ENCODE results near the gene CUL2. TPM values are rescaled to one million over a fixed set of nuclear protein-coding genes. Genes with fewer than 3 reads are reported as not detected.
"Not testable (repeated sequence)": the region's sequence is repeated elsewhere in the genome, so short reads cannot be mapped to it uniquely, and the experiment has no call there.

Gene CUL2
- total RNA-seq, 4 donors from 2014 or later, result 15.0 to 18.7 (median 17.5) TPM

DNA sequence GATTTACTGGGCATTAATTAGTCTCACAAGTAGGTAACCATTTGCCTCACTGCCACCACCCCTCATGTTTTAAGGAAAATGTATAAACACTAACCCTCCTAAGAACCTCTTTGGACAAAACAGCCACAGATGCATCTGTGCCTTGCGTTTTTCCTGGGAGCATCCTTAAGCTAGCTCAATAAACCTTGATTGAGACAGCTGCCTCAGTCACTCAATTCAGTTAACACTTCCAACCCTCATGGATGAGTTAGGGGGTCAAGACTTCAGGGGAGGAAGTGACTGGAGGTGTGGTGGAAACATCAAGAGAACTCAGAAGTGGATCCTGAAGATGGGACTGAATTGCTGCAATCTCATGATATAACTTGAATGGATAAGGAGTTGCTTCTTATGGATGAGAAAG, 31.5 kb downstream of the CUL2 start:
- no peak for TF ChIP-seq POLR2A (IDR thresholded peaks at IDR 0.05)
- TF ChIP-seq, protein P1, sequence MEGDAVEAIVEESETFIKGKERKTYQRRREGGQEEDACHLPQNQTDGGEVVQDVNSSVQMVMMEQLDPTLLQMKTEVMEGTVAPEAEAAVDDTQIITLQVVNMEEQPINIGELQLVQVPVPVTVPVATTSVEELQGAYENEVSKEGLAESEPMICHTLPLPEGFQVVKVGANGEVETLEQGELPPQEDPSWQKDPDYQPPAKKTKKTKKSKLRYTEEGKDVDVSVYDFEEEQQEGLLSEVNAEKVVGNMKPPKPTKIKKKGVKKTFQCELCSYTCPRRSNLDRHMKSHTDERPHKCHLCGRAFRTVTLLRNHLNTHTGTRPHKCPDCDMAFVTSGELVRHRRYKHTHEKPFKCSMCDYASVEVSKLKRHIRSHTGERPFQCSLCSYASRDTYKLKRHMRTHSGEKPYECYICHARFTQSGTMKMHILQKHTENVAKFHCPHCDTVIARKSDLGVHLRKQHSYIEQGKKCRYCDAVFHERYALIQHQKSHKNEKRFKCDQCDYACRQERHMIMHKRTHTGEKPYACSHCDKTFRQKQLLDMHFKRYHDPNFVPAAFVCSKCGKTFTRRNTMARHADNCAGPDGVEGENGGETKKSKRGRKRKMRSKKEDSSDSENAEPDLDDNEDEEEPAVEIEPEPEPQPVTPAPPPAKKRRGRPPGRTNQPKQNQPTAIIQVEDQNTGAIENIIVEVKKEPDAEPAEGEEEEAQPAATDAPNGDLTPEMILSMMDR (IDR thresholded peaks at IDR 0.05), result no peak
- intact Hi-C loops (cut with DNase I; ENCODE audit: low total_unique reads), result no loop called here
- DNase-seq (ENCODE audit: low spot score in 2 of 2), result no peak
- WGBS, 2 donors, result 88 to 91% methylated on average over 1 of the region's 1 CpG
- no peak overlapping the region for H3K4me3 ChIP-seq (ENCODE audit: low read depth, poor library complexity, severe bottlenecking)

DNA sequence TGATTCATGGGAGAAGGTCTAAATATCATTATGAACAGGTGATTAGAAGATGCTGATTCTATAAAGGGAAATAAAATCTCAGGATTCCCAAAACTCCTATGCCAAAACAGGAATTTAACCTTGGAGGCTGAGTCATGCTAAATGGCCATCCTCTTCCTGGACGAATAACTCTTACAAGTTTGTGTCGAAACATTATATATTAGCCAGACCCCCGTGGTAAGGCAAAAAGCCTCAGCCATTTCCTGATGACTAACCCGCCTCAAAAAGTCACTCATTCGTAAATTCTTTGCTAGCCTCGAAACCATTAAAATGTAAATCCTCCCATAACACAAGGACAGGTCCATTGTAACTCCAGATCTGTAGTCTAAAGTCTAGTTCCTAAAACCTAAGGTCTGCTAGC, 32.0 kb downstream of the CUL2 start:
- H3K4me3 ChIP-seq (ENCODE audit: low read depth, poor library complexity, severe bottlenecking), result no peak overlapping the region
- DNase-seq (ENCODE audit: low spot score in 2 of 2), result no peak
- TF ChIP-seq, protein P1 (IDR thresholded peaks at IDR 0.05), result no peak
- TF ChIP-seq POLR2A (IDR thresholded peaks at IDR 0.05), result no peak
- WGBS, 2 donors, result 68 to 73% methylated on average over 6 of the region's 6 CpGs
- intact Hi-C loops (cut with DNase I; ENCODE audit: low total_unique reads), result no loop called here

DNA sequence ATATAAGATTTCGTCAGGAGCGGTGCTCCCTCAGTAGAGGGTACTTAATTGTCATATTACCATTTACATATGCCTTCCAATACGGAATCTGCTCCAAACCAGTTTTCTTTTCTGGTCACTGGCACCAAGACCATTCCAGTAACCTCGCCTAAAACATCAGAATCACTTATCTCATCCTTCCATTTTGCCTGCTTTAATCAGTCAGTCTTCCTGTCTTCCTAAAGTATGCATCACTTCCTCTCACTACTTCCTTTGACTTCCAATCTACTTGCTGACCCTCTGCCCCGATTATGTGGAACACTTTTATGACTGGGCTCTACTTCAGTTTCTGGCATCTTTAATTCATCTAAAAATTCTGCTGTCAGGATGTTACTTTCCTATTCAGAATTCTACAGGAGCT, 33.5 kb downstream of the CUL2 start:
- DNase-seq (ENCODE audit: low spot score in 2 of 2), result no peak
- WGBS, 2 donors, result 72 to 80% methylated on average over 5 of the region's 5 CpGs
- intact Hi-C loops (cut with DNase I; ENCODE audit: low total_unique reads), result no loop called here
- TF ChIP-seq, protein P1 (IDR thresholded peaks at IDR 0.05), result no peak
- no peak for TF ChIP-seq POLR2A (IDR thresholded peaks at IDR 0.05)
- H3K4me3 ChIP-seq (ENCODE audit: low read depth, poor library complexity, severe bottlenecking), result no peak overlapping the region

- intact Hi-C loops (cut with DNase I; ENCODE audit: low total_unique reads), result no loop called here
- WGBS, 2 donors, result 38 to 93% methylated on average over 1 of the region's 1 CpG
These were observed 34.0 kb downstream of the CUL2 start for GRCh38 chr10:35056133-35056532.

DNA sequence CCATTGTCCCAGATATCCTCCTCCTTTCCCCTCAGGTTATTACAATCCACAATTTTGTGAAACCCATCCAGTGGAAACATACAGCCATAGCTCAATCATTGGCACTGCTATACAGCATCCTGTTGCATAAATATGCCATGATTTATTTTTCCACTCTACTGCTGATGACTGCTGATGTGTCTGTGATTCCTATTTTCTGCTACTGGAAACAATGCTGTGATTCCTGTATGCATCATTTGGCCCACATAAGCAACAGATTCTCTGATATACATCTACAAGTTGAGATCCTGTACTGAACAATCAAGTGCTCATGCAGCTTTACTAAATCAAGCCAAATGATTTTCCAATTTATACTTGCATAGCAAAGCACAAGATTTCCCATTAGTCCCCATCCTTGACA, 39.6 kb downstream of the CUL2 start:
- TF ChIP-seq, protein P1 (IDR thresholded peaks at IDR 0.05), result no peak
- TF ChIP-seq POLR2A (IDR thresholded peaks at IDR 0.05), result no peak
- no peak overlapping the region for H3K4me3 ChIP-seq (ENCODE audit: low read depth, poor library complexity, severe bottlenecking)
- DNase-seq (ENCODE audit: low spot score in 2 of 2), result no peak
- intact Hi-C loops (cut with DNase I; ENCODE audit: low total_unique reads), result no loop called here

More at GRCh38 chr10:35056133-35056532, 34.0 kb downstream of the CUL2 start:
- DNase-seq (ENCODE audit: low spot score in 2 of 2), result no peak
- no peak overlapping the region for H3K4me3 ChIP-seq (ENCODE audit: low read depth, poor library complexity, severe bottlenecking)
- TF ChIP-seq, protein P1 (IDR thresholded peaks at IDR 0.05), result no peak
- TF ChIP-seq POLR2A (IDR thresholded peaks at IDR 0.05), result no peak

DNA sequence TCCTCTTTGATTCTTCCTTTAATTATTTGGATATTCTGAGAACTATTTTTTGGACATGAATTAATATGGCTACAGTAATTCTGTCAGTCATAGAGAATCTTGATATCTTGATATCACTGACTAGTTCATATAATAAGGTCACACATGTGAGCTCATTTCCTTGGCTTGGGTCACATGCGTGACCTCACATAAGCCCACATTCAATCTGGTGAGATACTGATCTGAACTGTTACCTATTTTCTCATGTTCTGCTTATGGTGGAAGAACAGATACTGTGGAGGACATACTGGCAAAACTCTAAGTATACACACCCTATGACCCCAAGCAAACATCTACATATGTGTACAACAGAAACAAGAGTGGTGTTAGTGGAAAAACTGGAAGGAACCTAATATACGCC, 44.1 kb downstream of the CUL2 start:
- TF ChIP-seq, protein P1 (IDR thresholded peaks at IDR 0.05), result no peak
- no peak for TF ChIP-seq POLR2A (IDR thresholded peaks at IDR 0.05)
- intact Hi-C loops (cut with DNase I; ENCODE audit: low total_unique reads), result no loop called here
- DNase-seq (ENCODE audit: low spot score in 2 of 2), result no peak
- no peak overlapping the region for H3K4me3 ChIP-seq (ENCODE audit: low read depth, poor library complexity, severe bottlenecking)
- WGBS, 2 donors, result 52 to 73% methylated on average over 2 of the region's 2 CpGs

DNA sequence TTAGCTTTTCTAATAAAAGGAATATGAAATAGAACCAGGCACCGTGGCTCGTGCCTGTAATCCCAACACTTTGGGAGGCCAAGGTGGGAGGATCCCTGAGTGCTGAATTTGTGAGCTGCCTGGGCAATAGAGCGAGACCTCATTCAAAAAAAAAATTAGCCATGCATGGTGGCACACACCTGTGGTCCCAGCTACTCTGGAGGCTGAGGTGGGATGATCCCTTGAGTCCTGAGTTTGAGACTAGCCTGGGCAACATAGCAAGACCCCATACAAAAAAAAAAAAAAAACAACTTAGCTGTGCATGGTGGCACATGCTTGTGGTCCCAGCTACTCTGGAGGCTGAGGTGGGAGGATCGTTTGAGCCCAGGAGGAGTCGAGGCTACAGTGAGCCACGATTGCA, 44.9 kb downstream of the CUL2 start:
- DNase-seq (ENCODE audit: low spot score in 2 of 2); H3K4me3 ChIP-seq (ENCODE audit: low read depth, poor library complexity, severe bottlenecking); intact Hi-C loops (cut with DNase I; ENCODE audit: low total_unique reads): not testable (repeated sequence)
- 86 to 96% methylated on average over 6 of the region's 6 CpGs for WGBS, 2 donors
